Colon (tissue), 2 donors: Measurements from ENCODE around the gene ACSF2.

Experiments
- FAIRE-seq: peaks from 2 replicates; lab custom pipeline; 2012; peaks lifted over from hg19 to GRCh38; lab: Jason Lieb, UNC
- donor health status: control.
- donor health status: control.

Gene ACSF2

GRCh38 chr17:50501054-50501453, 75.0 kb downstream of the ACSF2 start:
- FAIRE-seq: peak; percentile 21

- FAIRE-seq: no peak
These were observed 76.4 kb downstream of the ACSF2 start for GRCh38 chr17:50502301-50502990.

- FAIRE-seq: no peak
These were observed 79.6 kb downstream of the ACSF2 start for GRCh38 chr17:50505591-50506130.

- no peak for FAIRE-seq
These were observed 80.3 kb downstream of the ACSF2 start for GRCh38 chr17:50506298-50506697.

- no peak for FAIRE-seq
These were observed 82.0 kb downstream of the ACSF2 start, which contains the start of gene MYCBPAP for GRCh38 chr17:50507871-50508572. MYCBPAP (plus strand) TSS chr17:50508439; CDS start chr17:50508675, 236 bp downstream.

- no peak for FAIRE-seq
These were observed 82.8 kb downstream of the ACSF2 start for GRCh38 chr17:50508573-50509460.

GRCh38 chr17:50511058-50511457, 85.0 kb downstream of the ACSF2 start:
- FAIRE-seq: no peak

GRCh38 chr17:50513495-50513894, 87.5 kb downstream of the ACSF2 start:
- no peak for FAIRE-seq

GRCh38 chr17:50514388-50514787, 88.4 kb downstream of the ACSF2 start:
- no peak for FAIRE-seq

- no peak for FAIRE-seq
These were observed 89.1 kb downstream of the ACSF2 start for GRCh38 chr17:50514936-50515702.

GRCh38 chr17:50517011-50517410, 91.0 kb downstream of the ACSF2 start:
- FAIRE-seq: no peak

GRCh38 chr17:50517504-50518383, 91.7 kb downstream of the ACSF2 start:
- no peak for FAIRE-seq

GRCh38 chr17:50518384-50519023, 92.5 kb downstream of the ACSF2 start:
- FAIRE-seq: no peak

GRCh38 chr17:50519141-50519834, 93.3 kb downstream of the ACSF2 start:
- FAIRE-seq: no peak

- FAIRE-seq: no peak
These were observed 94.5 kb downstream of the ACSF2 start for GRCh38 chr17:50520483-50520882.

GRCh38 chr17:50521514-50521913, 95.5 kb downstream of the ACSF2 start:
- no peak for FAIRE-seq

- FAIRE-seq: no peak
These were observed 96.7 kb downstream of the ACSF2 start for GRCh38 chr17:50522766-50523165.

- no peak for FAIRE-seq
These were observed 97.2 kb downstream of the ACSF2 start for GRCh38 chr17:50523208-50523607.
